OCI-LY7 (cell line): ENCODE measurements around the gene KIAA0040. TPM values are rescaled to one million over a fixed set of nuclear protein-coding genes. Genes with fewer than 3 reads are reported as not detected.

Experiments
- BruUV-seq: library from RNA; stranded (reverse); fragments of 400-500 nt; replicated peaks from 2 replicates; lab custom pipeline; 2021; lab: Mats Ljungman, UMichigan
- CTCF ChIA-PET: fragments of 300-600 bp; sonication (Branson Sonifier 250); formaldehyde crosslinking; loops from one replicate; lab custom pipeline; 2022; ENCODE audit warnings: antibody characterized with exemption; ENCODE audit not compliant: unreplicated experiment; lab: Charles Lee
- POLR2A ChIA-PET: fragments of 300-600 bp; sonication (Branson Sonifier 250); formaldehyde crosslinking; loops from one replicate; lab custom pipeline; 2022; ENCODE audit warnings: antibody characterized with exemption; lab: Charles Lee
- DNase-seq: peaks from one replicate; pipeline ENCODE4 v3.0.0-alpha.2; 2015; ENCODE audit warnings: low spot score
- H2AFZ ChIP-seq: fragments of 200-600 bp; sonication (generic), shearing (Covaris generic); 2 replicates; pipeline ENCODE4 v1.6.1; 2014; ENCODE audit warnings: mild to moderate bottlenecking, antibody characterized with exemption, low read length, moderate library complexity
- H3K27ac ChIP-seq: fragments of 200-600 bp; sonication (generic); 2 replicates; pipeline ENCODE4 v1.5.1; 2014; ENCODE audit warnings: mixed run types, low read depth, mild to moderate bottlenecking, moderate library complexity, low read length, inconsistent platforms; ENCODE audit not compliant: poor library complexity, severe bottlenecking
- H3K36me3 ChIP-seq: fragments of 200-600 bp; sonication (generic); 2 replicates; pipeline ENCODE4 v1.6.1; 2014; ENCODE audit warnings: mild to moderate bottlenecking, antibody characterized with exemption, low read length, moderate library complexity, mixed read lengths; ENCODE audit not compliant: insufficient read depth
- H3K4me1 ChIP-seq: fragments of 200-600 bp; sonication (generic); 2 replicates; pipeline ENCODE4 v1.5.1; 2014; ENCODE audit warnings: mild to moderate bottlenecking, low read length; ENCODE audit not compliant: insufficient read depth, poor library complexity, severe bottlenecking
- H3K4me2 ChIP-seq: fragments of 200-600 bp; sonication (generic); 2 replicates; pipeline ENCODE4 v1.6.1; 2014; ENCODE audit warnings: mild to moderate bottlenecking, low read length
- H3K4me3 ChIP-seq: fragments of 200-600 bp; sonication (generic); 2 replicates; pipeline ENCODE4 v1.5.1; 2014; ENCODE audit warnings: mild to moderate bottlenecking, low read depth, low read length; ENCODE audit not compliant: poor library complexity, severe bottlenecking
- H3K79me2 ChIP-seq: fragments of 200-600 bp; sonication (generic); 2 replicates; pipeline ENCODE4 v1.6.1; 2016; ENCODE audit warnings: low read depth, mild to moderate bottlenecking, low read length, moderate library complexity, mixed read lengths; ENCODE audit not compliant: insufficient read depth
- H3K9me2 ChIP-seq: fragments of 200-600 bp; sonication (generic); 2 replicates; pipeline ENCODE4 v1.6.1; 2016; ENCODE audit warnings: mild to moderate bottlenecking, low read length, mixed read lengths; ENCODE audit not compliant: insufficient read depth
- H3K9me3 ChIP-seq: fragments of 200-600 bp; sonication (generic); 2 replicates; pipeline ENCODE4 v1.6.1; 2014; ENCODE audit warnings: mild to moderate bottlenecking, mixed run types, low read length, mixed read lengths
- H4K20me1 ChIP-seq: fragments of 200-600 bp; sonication (generic); 2 replicates; pipeline ENCODE4 v1.6.1; 2014; ENCODE audit warnings: mild to moderate bottlenecking, antibody characterized with exemption, low read length, moderate library complexity, mixed read lengths; ENCODE audit not compliant: insufficient read depth
- CTCF ChIP-seq: fragments of 200-600 bp; sonication (generic); conservative IDR thresholded peaks from 2 replicates; pipeline ENCODE4 v1.5.1; 2014; ENCODE audit warnings: mild to moderate bottlenecking, antibody characterized with exemption, low read length, moderate library complexity, mixed read lengths
- EZH2phosphoT487 ChIP-seq: fragments of 200-600 bp; sonication (generic); IDR thresholded peaks from 2 replicates; pipeline ENCODE4 v1.6.1; 2018; ENCODE audit warnings: low read depth, borderline replicate concordance, mild to moderate bottlenecking, mixed run types, antibody characterized with exemption, low read length, moderate library complexity, mixed read lengths
- intact Hi-C: fragments of 100-400 bp; cut with micrococcal nuclease; formaldehyde crosslinking; loops from one replicate; pipeline ENCODE4 v1.10.0; 2022; ENCODE audit not compliant: unreplicated experiment
- total RNA-seq, 2 experiments: library from RNA; depleted of rRNA in 1 of 2; stranded (reverse); fragments of >200 nt in 1 of 2; shearing (Covaris generic) in 1 of 2; gene quantifications; 2 replicates each; pipeline ENCODE4 v1.2.3, GENCODE V29; 2014 to 2022

KIAA0040 gene
- total RNA-seq, 2 experiments from 2014 or later: 50.2 to 54.7 TPM

GRCh38 chr1:175124861-175125260, 67.7 kb downstream of the KIAA0040 start:
- peaks cover 14% of the 10 kb centered on the region for H3K4me1 ChIP-seq
- peak overlapping the region; percentile 52; the same call in 1 of the 2 replicates for H2AFZ ChIP-seq
- no peaks in the 10 kb centered on the region for H4K20me1 ChIP-seq
- DNase-seq: no peak
- no TSS peak for BruUV-seq
- no peak overlapping the region for H3K4me3 ChIP-seq
- no peaks in the 10 kb centered on the region for H3K9me3 ChIP-seq
- H3K4me2 ChIP-seq: no peak overlapping the region
- H3K9me2 ChIP-seq: no peaks in the 10 kb centered on the region
- H3K36me3 ChIP-seq: no peaks in the 10 kb centered on the region
- intact Hi-C loops: loop anchor here (1.0 to 5.0 kb wide), 2 partner anchors 96 to 358 kb away; no protein-coding TSS in a partner anchor
- no peak overlapping the region for H3K27ac ChIP-seq
- TF ChIP-seq CTCF: no peak
- TF ChIP-seq EZH2phosphoT487: no peak
- H3K79me2 ChIP-seq: no peaks in the 10 kb centered on the region
- POLR2A ChIA-PET: interaction anchor here (0.6 to 1.0 kb wide), 3 partner anchors 11 to 90 kb away, joined by 3 to 4 read pairs (median 3); no protein-coding TSS in a partner anchor
- CTCF ChIA-PET: interaction anchor here (0.6 to 1.7 kb wide), 8 partner anchors 9 to 102 kb away, joined by 3 to 12 read pairs (median 4); partner anchors contain the start of gene MRPS14

- no TSS peak for BruUV-seq
- H3K27ac ChIP-seq: no peak overlapping the region
- intact Hi-C loops: no loop called here
- no peak overlapping the region for H3K4me2 ChIP-seq
- ChIA-PET POLR2A (interaction anchor here (0.6 to 1.0 kb wide), 2 partner anchors 9 to 564 kb away, joined by 3 read pairs; no protein-coding TSS in a partner anchor), CTCF (no interaction called here)
- H3K4me3 ChIP-seq: no peak overlapping the region
- no peak for DNase-seq
- no peaks in the 10 kb centered on the region for H4K20me1 ChIP-seq
- H3K36me3 ChIP-seq: no peaks in the 10 kb centered on the region
- TF ChIP-seq EZH2phosphoT487 (no peak), CTCF (no peak)
- H3K79me2 ChIP-seq: no peaks in the 10 kb centered on the region
- peaks cover 3% of the 10 kb centered on the region for H3K4me1 ChIP-seq
- H3K9me2 ChIP-seq: no peaks in the 10 kb centered on the region
- no peaks in the 10 kb centered on the region for H3K9me3 ChIP-seq
- no peak overlapping the region for H2AFZ ChIP-seq
Observed at GRCh38 chr1:175120511-175120910, 72.1 kb downstream of the KIAA0040 start.
